ENCODE results near the gene ZNF534.
A peak's percentile ranks its signal among the peaks of the same experiment; 100 is the strongest.

ZNF534 gene

DNA sequence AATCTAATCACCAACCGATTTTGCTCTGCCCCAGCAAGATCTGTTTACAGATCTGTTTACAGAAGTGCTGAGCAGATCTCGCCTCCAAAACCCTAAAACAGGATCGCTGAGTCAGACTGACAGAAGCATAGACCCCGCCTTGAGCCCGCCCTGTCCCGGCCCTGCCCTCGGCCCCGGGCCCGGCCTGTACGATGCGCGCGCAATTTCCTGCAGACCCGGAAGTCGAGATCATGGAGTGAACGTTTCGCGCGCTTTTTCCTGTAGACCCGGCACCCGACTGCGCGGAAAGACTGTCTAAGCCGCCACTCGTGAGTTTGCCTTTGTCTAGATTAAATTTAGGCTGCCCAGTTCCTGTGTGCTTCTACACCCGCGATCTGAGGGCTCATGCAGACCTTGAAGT, at the start of gene ZNF534:
TSS of gene ZNF534 (plus strand) at position 212 of the 400 bp plus-strand sequence. CDS start 2,327 bp downstream, outside the sequence.
- TF ChIP-seq, protein P1, sequence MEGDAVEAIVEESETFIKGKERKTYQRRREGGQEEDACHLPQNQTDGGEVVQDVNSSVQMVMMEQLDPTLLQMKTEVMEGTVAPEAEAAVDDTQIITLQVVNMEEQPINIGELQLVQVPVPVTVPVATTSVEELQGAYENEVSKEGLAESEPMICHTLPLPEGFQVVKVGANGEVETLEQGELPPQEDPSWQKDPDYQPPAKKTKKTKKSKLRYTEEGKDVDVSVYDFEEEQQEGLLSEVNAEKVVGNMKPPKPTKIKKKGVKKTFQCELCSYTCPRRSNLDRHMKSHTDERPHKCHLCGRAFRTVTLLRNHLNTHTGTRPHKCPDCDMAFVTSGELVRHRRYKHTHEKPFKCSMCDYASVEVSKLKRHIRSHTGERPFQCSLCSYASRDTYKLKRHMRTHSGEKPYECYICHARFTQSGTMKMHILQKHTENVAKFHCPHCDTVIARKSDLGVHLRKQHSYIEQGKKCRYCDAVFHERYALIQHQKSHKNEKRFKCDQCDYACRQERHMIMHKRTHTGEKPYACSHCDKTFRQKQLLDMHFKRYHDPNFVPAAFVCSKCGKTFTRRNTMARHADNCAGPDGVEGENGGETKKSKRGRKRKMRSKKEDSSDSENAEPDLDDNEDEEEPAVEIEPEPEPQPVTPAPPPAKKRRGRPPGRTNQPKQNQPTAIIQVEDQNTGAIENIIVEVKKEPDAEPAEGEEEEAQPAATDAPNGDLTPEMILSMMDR (conservative IDR thresholded peaks at IDR 0.05), result no peak
- H3K27ac ChIP-seq, result no peak within 1 kb of the TSS

DNA sequence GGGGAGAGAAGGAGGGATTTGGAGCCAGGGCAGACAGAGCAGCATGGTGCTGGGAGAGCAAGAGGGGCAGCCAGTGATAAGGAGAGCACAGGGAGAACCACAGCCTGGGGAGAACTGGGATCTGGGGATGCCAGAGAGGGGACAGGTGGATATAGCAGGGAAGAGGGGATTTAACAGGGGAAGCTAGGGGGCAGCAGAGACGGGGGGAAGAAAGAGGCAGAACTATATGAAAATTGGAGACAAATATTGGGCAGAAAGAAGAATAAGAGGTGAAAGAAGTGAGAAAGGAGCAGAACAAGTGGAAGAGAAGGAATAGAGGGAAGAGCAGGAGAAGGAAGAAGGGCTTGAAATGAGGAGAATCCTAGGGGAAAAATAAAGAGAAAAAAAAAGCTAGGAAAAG, 37.8 kb upstream of the ZNF534 start:
- H3K27ac ChIP-seq, result no peak overlapping the region
- TF ChIP-seq, protein P1 (conservative IDR thresholded peaks at IDR 0.05), result peak; percentile 51

- TF ChIP-seq, protein P1 (conservative IDR thresholded peaks at IDR 0.05), result no peak
- H3K27ac ChIP-seq, result peak within 1 kb of the TSS; percentile 92
Observed at GRCh38 chr19:52397310-52398080, 31.5 kb upstream of the ZNF534 start, which contains the start of gene ZNF528. TSS of gene ZNF528 (plus strand) at chr19:52397849. CDS start at chr19:52402014, 4,165 bp downstream.

GRCh38 chr19:52398081-52398441, 30.9 kb upstream of the ZNF534 start:
- TF ChIP-seq, protein P1 (conservative IDR thresholded peaks at IDR 0.05), result no peak; the same call in 1 of the 2 replicates
- H3K27ac ChIP-seq, result peak overlapping the region; percentile 92

- H3K27ac ChIP-seq, result no peak overlapping the region
- TF ChIP-seq, protein P1 (conservative IDR thresholded peaks at IDR 0.05), result no peak
Observed at GRCh38 chr19:52410276-52410675, 18.7 kb upstream of the ZNF534 start.

DNA sequence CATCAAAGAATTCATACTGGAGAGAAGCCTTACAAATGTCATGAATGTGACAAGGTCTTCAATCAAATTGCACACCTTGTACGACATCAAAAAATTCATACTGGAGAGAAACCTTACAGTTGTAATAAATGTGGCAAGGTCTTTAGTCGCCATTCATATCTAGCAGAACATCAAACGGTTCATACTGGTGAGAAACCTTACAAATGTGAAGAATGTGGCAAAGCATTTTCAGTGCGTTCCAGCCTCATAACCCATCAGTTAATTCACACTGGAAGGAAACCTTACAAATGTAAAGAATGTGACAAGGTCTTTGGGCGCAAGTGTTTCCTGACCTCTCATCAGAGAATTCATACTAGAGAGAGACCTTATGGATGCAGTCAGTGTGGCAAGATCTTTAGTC, 13.2 kb upstream of the ZNF534 start:
- TF ChIP-seq, protein P1 (conservative IDR thresholded peaks at IDR 0.05), result no peak
- H3K27ac ChIP-seq, result no peak overlapping the region

DNA sequence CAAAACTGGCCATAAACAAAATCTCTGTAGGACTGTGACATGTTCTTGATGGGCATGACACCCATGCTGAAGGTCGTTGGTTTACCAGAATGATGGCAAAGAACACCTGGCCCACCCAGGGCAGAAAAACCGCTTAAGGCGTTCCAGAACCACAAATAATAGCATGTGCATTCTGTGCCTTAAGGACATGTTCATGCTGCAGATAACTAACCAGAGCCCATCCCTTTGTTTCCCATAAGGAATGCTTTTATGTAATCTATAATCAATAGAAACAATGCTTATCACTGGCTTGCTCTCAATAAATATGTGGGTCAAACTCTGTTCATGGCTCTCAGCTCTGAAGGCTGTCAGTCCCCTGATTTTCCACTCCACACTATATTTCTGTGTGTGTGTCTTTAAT, 13.2 kb downstream of the ZNF534 start:
- H3K27ac ChIP-seq, result no peak overlapping the region
- TF ChIP-seq, protein P1 (conservative IDR thresholded peaks at IDR 0.05), result no peak

Data from VCaP (cell line).